HepG2 (cell line): ENCODE results near the gene RAI14. TPM values are rescaled to one million over a fixed set of nuclear protein-coding genes. Genes with fewer than 3 reads are reported as not detected.
A peak's percentile ranks its signal among the peaks of the same experiment; 100 is the strongest.

Experiments used
- EP300 ChIP-seq, 3 experiments: sonication (generic) in 1 of 3; formaldehyde crosslinking in 1 of 3; IDR thresholded peaks; 2 replicates each; pipeline versions ENCODE4 v1.5.1 to v1.6.1; 2011 to 2020; ENCODE audit warnings: low read depth in 2 of 3, low read length in 2 of 3, borderline replicate concordance in 1 of 3, improper control_type of control experiment in 1 of 3, mild to moderate bottlenecking in 1 of 3, missing genetic modification reagents in 1 of 3, moderate library complexity in 1 of 3
- ISL2 ChIP-seq: sonication (generic); formaldehyde crosslinking; IDR thresholded peaks from 2 replicates; pipeline ENCODE4 v1.5.0; 2020; ENCODE audit warnings: missing genetic modification reagents
- KDM5A ChIP-seq: fragments of 200-600 bp; sonication (generic); IDR thresholded peaks from 2 replicates; pipeline ENCODE4 v1.7.0; 2018; ENCODE audit warnings: antibody characterized with exemption, mild to moderate bottlenecking, low read length, borderline replicate concordance
- KDM5B ChIP-seq: sonication (generic); formaldehyde crosslinking; IDR thresholded peaks from 2 replicates; pipeline ENCODE4 v1.4.0; 2020; ENCODE audit warnings: missing genetic modification reagents, mild to moderate bottlenecking, borderline replicate concordance
- POLR2G ChIP-seq: fragments of 200-400 bp; formaldehyde crosslinking; IDR thresholded peaks from 2 replicates; pipeline ENCODE4 v1.6.1; 2018; ENCODE audit warnings: mild to moderate bottlenecking, low read depth, low read length, moderate library complexity
- RAD51 ChIP-seq: fragments of 450-650 bp; IDR thresholded peaks from 2 replicates; pipeline ENCODE4 v1.6.1; 2016; ENCODE audit warnings: borderline replicate concordance
- SRY ChIP-seq: sonication (generic); formaldehyde crosslinking; IDR thresholded peaks from 2 replicates; pipeline ENCODE4 v1.8.0; 2022; ENCODE audit warnings: mild to moderate bottlenecking, missing genetic modification reagents
- ZNF136 ChIP-seq: sonication (generic); formaldehyde crosslinking; IDR thresholded peaks from 2 replicates; pipeline ENCODE4 v1.8.1; 2022; ENCODE audit warnings: low read depth, mild to moderate bottlenecking, moderate library complexity, missing genetic modification reagents
- ZNF24 ChIP-seq: fragments of 450-650 bp; IDR thresholded peaks from 2 replicates; pipeline ENCODE4 v1.6.1; 2017; ENCODE audit warnings: antibody characterized with exemption, mild to moderate bottlenecking
- polyA plus RNA-seq, 8 experiments: library from polyadenylated mRNA; depleted of rRNA in 3 of 8; stranded (reverse) in 7 of 8; unstranded in 1 of 8; fragments of >200 nt; fragmentation: Illumina TruSeq in 4 of 8; extraction: Trizol in 4 of 8; gene quantifications; 2 replicates each; pipeline versions ENCODE4 v1.2.1 to v1.2.3, GENCODE V29; 2011 to 2016; ENCODE audit warnings: low read depth in 4 of 8, missing spikeins in 1 of 8, mixed read lengths in 1 of 8; ENCODE audit not compliant: insufficient read depth in 1 of 8
- total RNA-seq, 5 experiments: library from RNA; depleted of rRNA; stranded (reverse); fragments of >200 nt; fragmentation: Illumina TruSeq; extraction: Trizol; gene quantifications; 2 replicates each; pipeline ENCODE4 v1.2.3, GENCODE V29; 2016; ENCODE audit warnings: low read depth in 1 of 5
- TF ChIP-seq, protein P1 (sequence below): sonication (generic); formaldehyde crosslinking; IDR thresholded peaks from 2 replicates; pipeline ENCODE4 v1.4.0; 2020; ENCODE audit warnings: missing genetic modification reagents
- TF ChIP-seq, protein P2 (sequence below): sonication (generic); formaldehyde crosslinking; IDR thresholded peaks from 2 replicates; pipeline ENCODE4 v1.5.0; 2020; ENCODE audit warnings: missing genetic modification reagents
- TF ChIP-seq, protein P3 (sequence below): sonication (generic); formaldehyde crosslinking; IDR thresholded peaks from 2 replicates; pipeline ENCODE4 v1.5.1; 2020; ENCODE audit warnings: missing genetic modification reagents, mild to moderate bottlenecking, borderline replicate concordance
- TF ChIP-seq, protein P4 (sequence below): sonication (generic); formaldehyde crosslinking; IDR thresholded peaks from 2 replicates; pipeline ENCODE4 v1.4.0; 2020; ENCODE audit warnings: missing genetic modification reagents
- TF ChIP-seq, protein P5 (sequence below), 2 experiments: sonication (generic) in 1 of 2; formaldehyde crosslinking in 1 of 2; IDR thresholded peaks; 2 replicates each; pipeline versions ENCODE4 v1.6.1 to v1.9.0; 2014 to 2022; ENCODE audit warnings: antibody characterized with exemption in 1 of 2, borderline replicate concordance in 1 of 2, inconsistent platforms in 1 of 2, low read depth in 1 of 2, missing genetic modification reagents in 1 of 2

Gene RAI14
- total and polyA plus RNA-seq, 2 of the 13 experiments (the other 11 are each of a cell fraction or from before 2014, with no cell fraction given) = 12.6 to 18.2 TPM

DNA sequence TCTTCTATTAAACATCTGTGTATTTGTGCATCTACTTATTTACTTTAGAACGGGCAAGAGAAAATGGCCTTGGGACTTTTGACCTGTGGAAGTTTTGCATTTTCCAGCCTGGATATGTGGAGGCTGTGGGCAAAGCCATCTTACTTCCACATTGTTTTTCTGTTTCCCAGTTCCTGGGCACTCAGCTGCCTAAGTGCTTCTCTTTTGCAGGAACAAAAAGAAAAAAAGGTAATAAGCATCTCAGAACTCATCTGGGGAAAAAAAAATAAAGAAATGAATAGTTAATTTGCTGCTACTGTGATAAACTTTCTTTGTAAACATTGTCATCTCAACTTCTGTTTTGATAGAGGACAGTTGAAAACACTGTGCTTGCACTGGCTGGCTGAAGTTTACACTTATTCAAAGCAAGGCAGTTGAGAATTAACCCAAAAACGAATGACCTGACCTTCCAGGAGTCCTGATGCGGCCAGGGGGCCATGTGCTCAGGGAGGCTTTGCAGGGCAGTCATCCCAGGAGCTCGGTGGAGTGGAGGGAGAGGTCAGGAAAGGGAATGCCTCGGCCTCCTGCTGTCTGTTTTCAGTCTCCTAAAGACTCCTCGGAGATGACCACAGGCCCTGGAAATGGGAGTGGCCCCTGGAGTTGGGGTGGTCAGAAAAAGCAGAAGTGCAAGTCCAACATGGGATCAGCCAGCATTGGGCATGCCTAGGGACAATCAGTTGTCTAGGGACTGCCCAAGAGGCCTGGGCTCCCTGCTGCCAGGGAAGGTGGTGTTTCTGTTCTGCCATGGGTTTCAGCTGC lies 75.5 kb downstream of the RAI14 start (continued):
- TF ChIP-seq, protein P1, sequence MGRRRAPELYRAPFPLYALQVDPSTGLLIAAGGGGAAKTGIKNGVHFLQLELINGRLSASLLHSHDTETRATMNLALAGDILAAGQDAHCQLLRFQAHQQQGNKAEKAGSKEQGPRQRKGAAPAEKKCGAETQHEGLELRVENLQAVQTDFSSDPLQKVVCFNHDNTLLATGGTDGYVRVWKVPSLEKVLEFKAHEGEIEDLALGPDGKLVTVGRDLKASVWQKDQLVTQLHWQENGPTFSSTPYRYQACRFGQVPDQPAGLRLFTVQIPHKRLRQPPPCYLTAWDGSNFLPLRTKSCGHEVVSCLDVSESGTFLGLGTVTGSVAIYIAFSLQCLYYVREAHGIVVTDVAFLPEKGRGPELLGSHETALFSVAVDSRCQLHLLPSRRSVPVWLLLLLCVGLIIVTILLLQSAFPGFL (CRISPR knock-in tag) = no peak
- TF ChIP-seq POLR2G = no peak; the same call in 1 of the 2 replicates
- peak in 1 of 2 experiments; percentile 27; a peak in 1 of 4 replicates for TF ChIP-seq EP300 (IDR thresholded peaks at IDR 0.05; ENCODE audit: low read depth in 2 of 2, low read length in 2 of 2)
- TF ChIP-seq EP300 (CRISPR knock-in tag; IDR thresholded peaks at IDR 0.05; ENCODE audit: borderline replicate concordance) = no peak
- TF ChIP-seq, protein P2, sequence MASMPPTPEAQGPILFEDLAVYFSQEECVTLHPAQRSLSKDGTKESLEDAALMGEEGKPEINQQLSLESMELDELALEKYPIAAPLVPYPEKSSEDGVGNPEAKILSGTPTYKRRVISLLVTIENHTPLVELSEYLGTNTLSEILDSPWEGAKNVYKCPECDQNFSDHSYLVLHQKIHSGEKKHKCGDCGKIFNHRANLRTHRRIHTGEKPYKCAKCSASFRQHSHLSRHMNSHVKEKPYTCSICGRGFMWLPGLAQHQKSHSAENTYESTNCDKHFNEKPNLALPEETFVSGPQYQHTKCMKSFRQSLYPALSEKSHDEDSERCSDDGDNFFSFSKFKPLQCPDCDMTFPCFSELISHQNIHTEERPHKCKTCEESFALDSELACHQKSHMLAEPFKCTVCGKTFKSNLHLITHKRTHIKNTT = no peak
- no peak for TF ChIP-seq ZNF24
- TF ChIP-seq ZNF136 = no peak
- TF ChIP-seq ISL2 (CRISPR knock-in tag) = no peak
- TF ChIP-seq RAD51 = no peak
- TF ChIP-seq, protein P3, sequence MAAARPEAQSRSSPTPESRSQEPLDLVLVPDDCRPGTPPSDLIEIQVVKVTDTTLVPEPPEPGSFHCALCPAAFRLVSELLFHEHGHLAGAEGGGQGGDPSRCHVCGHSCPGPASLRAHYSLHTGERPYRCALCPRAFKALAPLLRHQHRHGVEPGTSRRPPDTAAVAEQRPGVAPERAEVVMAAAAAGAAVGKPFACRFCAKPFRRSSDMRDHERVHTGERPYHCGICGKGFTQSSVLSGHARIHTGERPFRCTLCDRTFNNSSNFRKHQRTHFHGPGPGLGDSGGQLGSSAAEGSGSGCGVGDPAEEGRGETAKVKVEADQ (CRISPR knock-in tag) = no peak
- TF ChIP-seq KDM5B (CRISPR knock-in tag) = no peak
- no peak for TF ChIP-seq SRY
- TF ChIP-seq KDM5A = no peak
- TF ChIP-seq, protein P4, sequence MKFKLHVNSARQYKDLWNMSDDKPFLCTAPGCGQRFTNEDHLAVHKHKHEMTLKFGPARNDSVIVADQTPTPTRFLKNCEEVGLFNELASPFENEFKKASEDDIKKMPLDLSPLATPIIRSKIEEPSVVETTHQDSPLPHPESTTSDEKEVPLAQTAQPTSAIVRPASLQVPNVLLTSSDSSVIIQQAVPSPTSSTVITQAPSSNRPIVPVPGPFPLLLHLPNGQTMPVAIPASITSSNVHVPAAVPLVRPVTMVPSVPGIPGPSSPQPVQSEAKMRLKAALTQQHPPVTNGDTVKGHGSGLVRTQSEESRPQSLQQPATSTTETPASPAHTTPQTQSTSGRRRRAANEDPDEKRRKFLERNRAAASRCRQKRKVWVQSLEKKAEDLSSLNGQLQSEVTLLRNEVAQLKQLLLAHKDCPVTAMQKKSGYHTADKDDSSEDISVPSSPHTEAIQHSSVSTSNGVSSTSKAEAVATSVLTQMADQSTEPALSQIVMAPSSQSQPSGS (CRISPR knock-in tag) = 0 out of 2 replicates have a peak, but pooled peaks have one; percentile 14
- TF ChIP-seq, protein P5, sequence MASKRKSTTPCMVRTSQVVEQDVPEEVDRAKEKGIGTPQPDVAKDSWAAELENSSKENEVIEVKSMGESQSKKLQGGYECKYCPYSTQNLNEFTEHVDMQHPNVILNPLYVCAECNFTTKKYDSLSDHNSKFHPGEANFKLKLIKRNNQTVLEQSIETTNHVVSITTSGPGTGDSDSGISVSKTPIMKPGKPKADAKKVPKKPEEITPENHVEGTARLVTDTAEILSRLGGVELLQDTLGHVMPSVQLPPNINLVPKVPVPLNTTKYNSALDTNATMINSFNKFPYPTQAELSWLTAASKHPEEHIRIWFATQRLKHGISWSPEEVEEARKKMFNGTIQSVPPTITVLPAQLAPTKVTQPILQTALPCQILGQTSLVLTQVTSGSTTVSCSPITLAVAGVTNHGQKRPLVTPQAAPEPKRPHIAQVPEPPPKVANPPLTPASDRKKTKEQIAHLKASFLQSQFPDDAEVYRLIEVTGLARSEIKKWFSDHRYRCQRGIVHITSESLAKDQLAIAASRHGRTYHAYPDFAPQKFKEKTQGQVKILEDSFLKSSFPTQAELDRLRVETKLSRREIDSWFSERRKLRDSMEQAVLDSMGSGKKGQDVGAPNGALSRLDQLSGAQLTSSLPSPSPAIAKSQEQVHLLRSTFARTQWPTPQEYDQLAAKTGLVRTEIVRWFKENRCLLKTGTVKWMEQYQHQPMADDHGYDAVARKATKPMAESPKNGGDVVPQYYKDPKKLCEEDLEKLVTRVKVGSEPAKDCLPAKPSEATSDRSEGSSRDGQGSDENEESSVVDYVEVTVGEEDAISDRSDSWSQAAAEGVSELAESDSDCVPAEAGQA (IDR thresholded peaks at IDR 0.05; ENCODE audit: low read depth) = no peak
- TF ChIP-seq, protein P5 (CRISPR knock-in tag; IDR thresholded peaks at IDR 0.05; ENCODE audit: borderline replicate concordance) = no peak
